NCI-H128 (cell line): ENCODE results near the gene ADAMTS12.

Experiments used
- DNase-seq: peaks from one replicate; lab custom pipeline; 2025; ENCODE audit not compliant: unreplicated experiment; lab: John Stamatoyannopoulos, UW

ADAMTS12 gene

GRCh38 chr5:33675958-33676464 lies 215.8 kb downstream of the ADAMTS12 start:
- no peak for DNase-seq

- DNase-seq = no peak
These were observed 220.0 kb downstream of the ADAMTS12 start for GRCh38 chr5:33671700-33672291.

GRCh38 chr5:33662722-33663427 lies 228.9 kb downstream of the ADAMTS12 start:
- no peak for DNase-seq

GRCh38 chr5:33659526-33660169 lies 232.1 kb downstream of the ADAMTS12 start:
- no peak for DNase-seq

GRCh38 chr5:33657804-33658440 lies 233.9 kb downstream of the ADAMTS12 start:
- no peak for DNase-seq

- DNase-seq = no peak
These were observed 234.6 kb downstream of the ADAMTS12 start for GRCh38 chr5:33657176-33657575.

- no peak for DNase-seq
These were observed 240.9 kb downstream of the ADAMTS12 start for GRCh38 chr5:33650911-33651310.

GRCh38 chr5:33649549-33650482 lies 242.0 kb downstream of the ADAMTS12 start:
- no peak for DNase-seq

- no peak for DNase-seq
These were observed 249.9 kb downstream of the ADAMTS12 start for GRCh38 chr5:33641744-33642505.

- no peak for DNase-seq
These were observed 252.3 kb downstream of the ADAMTS12 start for GRCh38 chr5:33639474-33639873.

GRCh38 chr5:33637011-33637410 lies 254.8 kb downstream of the ADAMTS12 start:
- DNase-seq = no peak

- no peak for DNase-seq
These were observed 256.2 kb downstream of the ADAMTS12 start for GRCh38 chr5:33635582-33635981.

- no peak for DNase-seq
These were observed 258.1 kb downstream of the ADAMTS12 start for GRCh38 chr5:33633699-33634098.

- DNase-seq = no peak
These were observed 260.0 kb downstream of the ADAMTS12 start for GRCh38 chr5:33631786-33632185.

GRCh38 chr5:33631139-33631538 lies 260.7 kb downstream of the ADAMTS12 start:
- DNase-seq = no peak

GRCh38 chr5:33629999-33630398 lies 261.8 kb downstream of the ADAMTS12 start:
- DNase-seq = no peak

- no peak for DNase-seq
These were observed 263.0 kb downstream of the ADAMTS12 start for GRCh38 chr5:33628796-33629195.

- no peak for DNase-seq
These were observed 270.3 kb downstream of the ADAMTS12 start for GRCh38 chr5:33621514-33621913.

GRCh38 chr5:33614039-33614438 lies 277.8 kb downstream of the ADAMTS12 start:
- no peak for DNase-seq

- DNase-seq = no peak
These were observed 279.4 kb downstream of the ADAMTS12 start for GRCh38 chr5:33612386-33612785.
